ENCODE results near the gene ANGEL1. TPM values are rescaled to one million over a fixed set of nuclear protein-coding genes. Genes with fewer than 3 reads are reported as not detected.

The ANGEL1 gene
- total and polyA plus RNA-seq, 2 of the 8 experiments (the other 6 are each of a cell fraction or from before 2014, with no cell fraction given): 26.8 to 27.2 TPM

DNA sequence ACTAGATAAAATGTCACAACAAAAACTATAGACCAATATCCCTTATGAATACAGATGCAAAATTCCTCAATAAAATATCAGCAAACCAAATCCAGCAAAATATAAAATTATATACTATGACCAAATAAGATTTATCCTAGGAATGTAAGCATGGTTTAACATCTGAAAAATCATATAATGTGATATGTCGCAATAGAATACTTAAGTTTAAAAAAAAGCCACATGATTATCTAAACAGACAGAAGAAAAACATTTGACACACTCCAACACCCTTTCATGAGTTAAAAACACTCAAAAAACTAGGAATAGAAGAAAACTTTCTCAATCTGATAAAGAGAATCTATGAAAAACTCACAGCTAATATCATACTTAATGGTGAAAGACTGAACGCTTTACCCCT is 20.3 kb downstream of the ANGEL1 start:
- Histone ChIP-seq H3K14ac (ENCODE audit: insufficient read length) (no peak overlapping the region), H3K23ac (ENCODE audit: insufficient read length) (no peak overlapping the region), H3K36me3 (ENCODE audit: control insufficient read depth in 2 of 4, insufficient read depth in 4 of 4, low read length in 3 of 4) (peaks cover 4 to 31% (median 19%) of the 10 kb centered on the region in 4 experiments; a peak in 7 of 8 replicates), H4K20me1 (replicated peaks in 1 of 2; ENCODE audit: control insufficient read depth in 1 of 2, insufficient read depth in 2 of 2, low read length in 2 of 2) (no peaks in the 10 kb centered on the region), H3K56ac (replicated peaks; ENCODE audit: insufficient read length, low read depth, low read length) (no peak overlapping the region), H3K4me1 (replicated peaks in 1 of 4; ENCODE audit: control insufficient read depth in 3 of 4, insufficient read depth in 4 of 4, low read length in 3 of 4) (no peaks in the 10 kb centered on the region), H2BK120ac (replicated peaks; ENCODE audit: low read depth, low read length) (no peak overlapping the region), H2AFZ (ENCODE audit: low read length) (no peak overlapping the region), H3K18ac (ENCODE audit: extremely low read depth, low read length) (no peak overlapping the region), H3K27me3 (replicated peaks in 1 of 4; ENCODE audit: control insufficient read depth in 3 of 4, extremely low read depth in 1 of 4, insufficient read depth in 3 of 4, low read length in 3 of 4) (no peaks in the 10 kb centered on the region), H3K4me2 (ENCODE audit: insufficient read depth in 1 of 2, low read depth in 2 of 2, low read length in 2 of 2) (no peak overlapping the region), H2BK15ac (ENCODE audit: low read length) (no peak overlapping the region), H2BK20ac (ENCODE audit: low read length) (no peak overlapping the region), H2AK5ac (ENCODE audit: low read depth, low read length) (no peak overlapping the region), H3K9me3 (ENCODE audit: insufficient read depth in 2 of 2, low read depth in 1 of 2, low read length in 1 of 2) (no peaks in the 10 kb centered on the region), H4K91ac (replicated peaks; ENCODE audit: insufficient read length, low read length) (no peak overlapping the region), H3K79me2 (ENCODE audit: control insufficient read depth in 1 of 2, insufficient read depth in 2 of 2, low read length in 2 of 2) (no peaks in the 10 kb centered on the region), H2BK5ac (ENCODE audit: low read depth, low read length) (no peak overlapping the region), H3K4me3 (ENCODE audit: extremely low read depth in 1 of 4, insufficient read depth in 2 of 4, low read depth in 3 of 4, low read length in 4 of 4) (no peak overlapping the region), H4K5ac (ENCODE audit: insufficient read length, low read depth, low read length) (no peak overlapping the region), H3K4ac (replicated peaks; ENCODE audit: insufficient read length, low read depth, low read length) (no peak overlapping the region), H3K9ac (replicated peaks in 1 of 4; ENCODE audit: extremely low read depth in 1 of 4, low read depth in 3 of 4, low read length in 3 of 4) (no peak overlapping the region), H2BK12ac (ENCODE audit: low read depth, low read length) (no peak overlapping the region), H4K8ac (ENCODE audit: extremely low read depth, insufficient read depth, low read length) (no peak overlapping the region), H3K27ac (ENCODE audit: low read depth, low read length) (no peak overlapping the region), H3K79me1 (ENCODE audit: low read depth, low read length) (no peaks in the 10 kb centered on the region), H3K23me2 (ENCODE audit: low read depth, low read length) (no peaks in the 10 kb centered on the region)
- CTCF ChIA-PET (ENCODE audit: partially characterized antibody): no interaction called here
- WGBS, 2 experiments (ENCODE audit: extremely low coverage in 1 of 2, insufficient coverage in 1 of 2, insufficient read length in 1 of 2, insufficient replicate concordance in 2 of 2, low coverage in 1 of 2, low lambda C conversion rate in 2 of 2, missing lambda C conversion rate in 1 of 2): 92% methylated on average over 2 of the region's 2 CpGs; no CpG with 5 or more reads in 1 of the 2 experiments
- DNase-seq (ENCODE audit: low read depth in 1 of 2, low spot score in 2 of 2) (no peak), FAIRE-seq (no peak)
- POLR2A ChIA-PET (ENCODE audit: partially characterized antibody): no interaction called here
- no peak for TF ChIP-seq SRF (IDR thresholded peaks at IDR 0.05; ENCODE audit: low read depth, low read length)
- peak; percentile 76; the same call in 1 of the 2 replicates for TF ChIP-seq CEBPB (IDR thresholded peaks at IDR 0.05; ENCODE audit: low read depth, low read length)

Data from H1 (cell line).